Choroid plexus epithelial cell (primary cell): ENCODE results near the gene RSPH6A.

Experiments used
- DNase-seq: peaks from one replicate; pipeline ENCODE4 v3.0.0-alpha.2; 2010; ENCODE audit warnings: low read depth
- H3K4me3 ChIP-seq: 2 replicates; pipeline ENCODE4 v1.5.1; 2011; ENCODE audit warnings: low read depth, mild to moderate bottlenecking, control low read depth, low read length, moderate library complexity
- TF ChIP-seq, protein P1 (sequence below): conservative IDR thresholded peaks from 2 replicates; pipeline ENCODE4 v1.5.1; 2011; ENCODE audit warnings: low read depth, mild to moderate bottlenecking, control low read depth, inconsistent platforms, low read length, moderate library complexity

RSPH6A gene

GRCh38 chr19:45816236-45817009, 1.3 kb upstream of the RSPH6A start:
- TF ChIP-seq, protein P1, sequence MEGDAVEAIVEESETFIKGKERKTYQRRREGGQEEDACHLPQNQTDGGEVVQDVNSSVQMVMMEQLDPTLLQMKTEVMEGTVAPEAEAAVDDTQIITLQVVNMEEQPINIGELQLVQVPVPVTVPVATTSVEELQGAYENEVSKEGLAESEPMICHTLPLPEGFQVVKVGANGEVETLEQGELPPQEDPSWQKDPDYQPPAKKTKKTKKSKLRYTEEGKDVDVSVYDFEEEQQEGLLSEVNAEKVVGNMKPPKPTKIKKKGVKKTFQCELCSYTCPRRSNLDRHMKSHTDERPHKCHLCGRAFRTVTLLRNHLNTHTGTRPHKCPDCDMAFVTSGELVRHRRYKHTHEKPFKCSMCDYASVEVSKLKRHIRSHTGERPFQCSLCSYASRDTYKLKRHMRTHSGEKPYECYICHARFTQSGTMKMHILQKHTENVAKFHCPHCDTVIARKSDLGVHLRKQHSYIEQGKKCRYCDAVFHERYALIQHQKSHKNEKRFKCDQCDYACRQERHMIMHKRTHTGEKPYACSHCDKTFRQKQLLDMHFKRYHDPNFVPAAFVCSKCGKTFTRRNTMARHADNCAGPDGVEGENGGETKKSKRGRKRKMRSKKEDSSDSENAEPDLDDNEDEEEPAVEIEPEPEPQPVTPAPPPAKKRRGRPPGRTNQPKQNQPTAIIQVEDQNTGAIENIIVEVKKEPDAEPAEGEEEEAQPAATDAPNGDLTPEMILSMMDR, result no peak
- no peak for DNase-seq
- no peak overlapping the region for H3K4me3 ChIP-seq

DNA sequence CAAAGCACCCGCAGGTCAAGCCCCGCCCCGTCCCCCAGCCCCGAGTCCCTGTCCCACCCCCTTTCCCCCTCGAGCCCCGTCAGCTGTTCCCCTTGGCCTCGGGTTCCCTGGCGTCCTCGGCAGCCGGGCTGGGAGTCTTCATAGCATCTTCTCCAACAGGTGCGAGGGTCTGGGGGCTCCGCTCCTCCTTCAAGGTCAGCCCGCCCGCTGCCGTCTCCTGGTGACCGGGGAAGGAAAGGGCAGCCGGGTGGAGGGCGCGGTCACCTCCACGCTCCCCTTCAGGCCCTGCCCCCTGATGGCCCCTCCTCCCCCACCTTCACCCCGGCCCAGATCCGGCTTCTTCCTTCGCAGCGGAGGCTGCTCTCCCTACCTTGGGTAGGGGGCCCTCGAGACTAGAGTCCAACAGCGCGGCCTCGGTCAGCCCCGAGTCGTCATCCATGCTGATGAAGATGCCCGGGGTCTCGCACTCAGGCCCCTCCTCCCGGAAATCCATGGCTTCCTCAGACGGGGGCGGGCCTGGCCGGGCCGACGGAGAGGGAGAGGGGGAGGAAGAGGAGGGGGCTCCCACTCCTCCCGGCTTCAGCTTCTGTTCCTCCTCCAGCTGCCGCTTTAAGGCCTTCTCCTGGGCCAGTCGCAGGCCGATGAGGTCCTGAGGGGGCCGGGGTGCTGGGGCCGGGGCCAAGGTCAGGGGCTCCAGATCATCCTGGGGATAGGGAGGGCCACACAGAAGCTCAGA, 541 bp upstream of the RSPH6A start:
- peak overlapping the region; percentile 35 for H3K4me3 ChIP-seq
- TF ChIP-seq, protein P1, result no peak
- DNase-seq, result no peak

GRCh38 chr19:45814166-45814780, 835 bp downstream of the RSPH6A start:
- TF ChIP-seq, protein P1, result no peak
- DNase-seq, result no peak
- no peak overlapping the region for H3K4me3 ChIP-seq

GRCh38 chr19:45812297-45812696, 2.8 kb downstream of the RSPH6A start:
- TF ChIP-seq, protein P1, result no peak
- no peak for DNase-seq
- no peak overlapping the region for H3K4me3 ChIP-seq

DNA sequence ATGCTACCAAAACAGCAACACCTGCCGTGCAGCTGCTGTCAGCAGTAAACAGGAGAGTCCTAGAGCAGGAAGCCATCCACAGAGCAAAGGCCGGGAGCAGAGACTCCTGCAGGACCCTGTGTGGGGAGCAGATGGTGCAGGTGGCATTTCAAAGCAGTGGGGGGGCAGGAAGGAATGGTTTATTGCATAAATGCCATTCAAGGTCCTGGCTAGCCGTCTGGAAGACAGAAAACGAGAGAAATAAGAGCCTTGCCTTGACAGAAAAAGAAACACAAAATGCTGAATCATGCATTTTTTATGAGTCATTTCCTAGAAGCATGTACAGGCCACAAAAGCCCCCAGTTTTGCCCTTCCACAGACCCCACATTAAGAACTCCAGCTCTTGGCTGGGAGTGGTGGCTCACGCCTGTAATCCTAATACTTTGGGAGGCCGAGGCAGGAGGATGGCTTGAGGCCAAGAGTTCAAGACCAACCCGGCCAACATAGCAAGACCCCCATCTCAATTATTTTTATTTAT, 5.4 kb downstream of the RSPH6A start:
- no peak overlapping the region for H3K4me3 ChIP-seq
- peak; percentile 85 for DNase-seq
- TF ChIP-seq, protein P1, result no peak

DNA sequence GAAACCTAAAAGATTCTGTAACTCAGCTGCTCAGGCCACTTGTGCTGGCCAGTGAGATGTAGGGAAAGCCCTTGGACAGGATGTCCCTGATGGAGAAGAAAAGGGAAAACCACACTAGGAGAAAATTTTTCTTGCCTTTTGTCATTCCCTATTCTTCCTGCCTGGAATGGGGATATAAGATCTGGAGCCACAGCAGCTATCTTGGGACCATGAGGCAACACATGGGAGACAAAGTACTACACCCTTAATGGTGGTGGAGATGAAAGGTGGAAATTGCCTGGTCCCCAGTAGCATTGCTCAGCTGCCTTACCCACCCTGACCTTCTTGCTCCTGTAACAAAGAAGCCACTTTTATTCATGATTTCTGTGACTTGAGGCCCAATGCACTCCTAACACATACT, 9.4 kb downstream of the RSPH6A start:
- no peak for DNase-seq
- TF ChIP-seq, protein P1, result no peak
- no peak overlapping the region for H3K4me3 ChIP-seq
